Prostate gland (tissue), 2 donors: ENCODE results near the gene HSPD1. TPM values are rescaled to one million over a fixed set of nuclear protein-coding genes. Genes with fewer than 3 reads are reported as not detected.
"Not testable (repeated sequence)": the region's sequence is repeated elsewhere in the genome, so short reads cannot be mapped to it uniquely, and the experiment has no call there.

Experiments
- DNase-seq: peaks from one replicate; pipeline ENCODE4 v3.0.0-alpha.2; 2019; ENCODE audit warnings: low spot score
- H3K27ac ChIP-seq, 2 donors: fragments of 200-600 bp; sonication (generic); 2 replicates each; pipeline ENCODE4 v1.5.1; 2017 to 2019
- H3K27me3 ChIP-seq: fragments of 200-600 bp; sonication (generic); replicated peaks from 2 replicates; pipeline ENCODE4 v1.5.1; 2019; ENCODE audit not compliant: insufficient read depth
- H3K36me3 ChIP-seq, 2 donors: fragments of 200-600 bp; sonication (generic); 1 replicate in 1 of 2; 2 replicates in 1 of 2; pipeline versions ENCODE4 v1.5.1 to v1.8.1; 2017 to 2019
- H3K4me1 ChIP-seq: fragments of 200-600 bp; sonication (generic); replicated peaks from 2 replicates; pipeline ENCODE4 v1.5.1; 2019
- H3K4me3 ChIP-seq, 2 donors: fragments of 200-600 bp; sonication (generic); 2 replicates each; pipeline ENCODE4 v1.5.1; 2017 to 2019
- H3K9me3 ChIP-seq: fragments of 200-600 bp; sonication (generic); 2 replicates; pipeline ENCODE4 v1.5.1; 2017
- POLR2A ChIP-seq: fragments of 450-650 bp; IDR thresholded peaks from one replicate; pipeline ENCODE4 v1.6.1; 2016; ENCODE audit warnings: antibody characterized with exemption, mild to moderate bottlenecking
- POLR2AphosphoS5 ChIP-seq: sonication (generic); formaldehyde crosslinking; IDR thresholded peaks from one replicate; pipeline ENCODE4 v1.6.1; 2017; ENCODE audit warnings: antibody characterized with exemption
- WGBS: methylation state at CpG from one replicate; pipeline ENCODE4 v1.1.5; 2018; 5-methylcytosine and 5-hydroxymethylcytosine counted together
- intact Hi-C: fragments of 100-400 bp; cut with DNase I; formaldehyde crosslinking; loops from one replicate; pipeline ENCODE4 v1.14.2; 2022
- total RNA-seq, 2 donors: library from RNA; depleted of rRNA; stranded (reverse); fragments of >200 nt; gene quantifications; one replicate each; pipeline ENCODE4 v1.1.0, GENCODE V29; 2016
- TF ChIP-seq, protein P1 (sequence below), 4 experiments: fragments of 200-600 bp in 2 of 4; fragments of 450-650 bp in 2 of 4; sonication (generic) in 2 of 4; IDR thresholded peaks; 1 replicate in 3 of 4; 2 replicates in 1 of 4; pipeline ENCODE4 v1.5.1; 2016 to 2019; ENCODE audit warnings: antibody characterized with exemption in 4 of 4, mild to moderate bottlenecking in 2 of 4, moderate library complexity in 2 of 4

HSPD1 gene
- total RNA-seq, 2 donors from 2014 or later, result 95.5 to 110 TPM

DNA sequence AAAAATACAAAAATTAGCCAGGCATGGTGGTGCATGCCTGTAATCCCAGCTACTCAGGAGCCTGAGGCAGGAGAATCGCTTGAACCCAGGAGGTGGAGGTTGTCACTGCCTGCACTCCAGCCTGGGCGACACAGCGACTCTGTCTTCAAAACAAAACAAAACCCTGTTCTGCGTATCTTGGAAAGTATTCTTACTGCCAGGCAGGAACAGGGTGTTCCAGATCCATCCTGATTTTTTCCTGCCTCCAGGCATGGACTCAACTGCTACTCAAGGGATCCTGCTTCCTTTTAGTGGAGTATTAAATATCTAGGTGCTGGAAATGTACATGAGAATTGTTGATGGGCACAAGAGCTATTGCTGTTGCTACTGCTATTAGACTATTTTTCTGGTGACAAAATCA lies 12.3 kb downstream of the HSPD1 start:
- no peak overlapping the region for H3K4me3 ChIP-seq
- intact Hi-C loops, result no loop called here
- TF ChIP-seq, protein P1, sequence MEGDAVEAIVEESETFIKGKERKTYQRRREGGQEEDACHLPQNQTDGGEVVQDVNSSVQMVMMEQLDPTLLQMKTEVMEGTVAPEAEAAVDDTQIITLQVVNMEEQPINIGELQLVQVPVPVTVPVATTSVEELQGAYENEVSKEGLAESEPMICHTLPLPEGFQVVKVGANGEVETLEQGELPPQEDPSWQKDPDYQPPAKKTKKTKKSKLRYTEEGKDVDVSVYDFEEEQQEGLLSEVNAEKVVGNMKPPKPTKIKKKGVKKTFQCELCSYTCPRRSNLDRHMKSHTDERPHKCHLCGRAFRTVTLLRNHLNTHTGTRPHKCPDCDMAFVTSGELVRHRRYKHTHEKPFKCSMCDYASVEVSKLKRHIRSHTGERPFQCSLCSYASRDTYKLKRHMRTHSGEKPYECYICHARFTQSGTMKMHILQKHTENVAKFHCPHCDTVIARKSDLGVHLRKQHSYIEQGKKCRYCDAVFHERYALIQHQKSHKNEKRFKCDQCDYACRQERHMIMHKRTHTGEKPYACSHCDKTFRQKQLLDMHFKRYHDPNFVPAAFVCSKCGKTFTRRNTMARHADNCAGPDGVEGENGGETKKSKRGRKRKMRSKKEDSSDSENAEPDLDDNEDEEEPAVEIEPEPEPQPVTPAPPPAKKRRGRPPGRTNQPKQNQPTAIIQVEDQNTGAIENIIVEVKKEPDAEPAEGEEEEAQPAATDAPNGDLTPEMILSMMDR (IDR thresholded peaks at IDR 0.05), result no peak
- TF ChIP-seq POLR2AphosphoS5 (no peak), POLR2A (no peak)
- H3K27me3 ChIP-seq, result no peaks in the 10 kb centered on the region
- no peak for DNase-seq
- WGBS, result 61% methylated on average over 4 of the region's 4 CpGs
- H3K27ac ChIP-seq, result no peak overlapping the region
- peaks cover 0 to 5% of the 10 kb centered on the region in 2 donors for H3K36me3 ChIP-seq
- H3K9me3 ChIP-seq, result no peaks in the 10 kb centered on the region
- no peaks in the 10 kb centered on the region for H3K4me1 ChIP-seq

DNA sequence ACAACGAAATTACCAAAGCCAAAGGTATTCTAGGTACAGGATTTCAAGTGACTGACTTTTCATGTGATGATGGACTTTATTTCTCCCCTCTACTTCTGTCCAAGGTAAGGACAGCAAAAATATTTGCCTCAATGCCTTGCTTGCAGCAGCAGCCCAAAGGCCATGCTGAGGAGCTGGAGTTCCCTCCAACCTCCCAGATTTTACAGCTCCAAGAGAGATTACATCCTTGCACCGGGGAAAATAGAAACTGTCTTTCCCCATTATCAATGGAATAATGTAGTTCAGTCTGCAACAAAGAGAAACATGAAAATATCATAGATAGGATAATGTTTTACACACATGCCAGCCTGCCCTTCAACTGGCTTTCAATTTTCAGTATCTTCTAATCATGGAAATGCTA lies 13.5 kb downstream of the HSPD1 start:
- no peak overlapping the region for H3K27ac ChIP-seq
- H3K36me3 ChIP-seq, result peaks cover 0 to 5% of the 10 kb centered on the region in 2 donors

GRCh38 chr2:197484248-197484647 lies 15.4 kb downstream of the HSPD1 start:
- H3K27ac ChIP-seq, DNase-seq, H3K27me3 ChIP-seq, intact Hi-C loops, H3K4me1 ChIP-seq, H3K36me3 ChIP-seq, H3K9me3 ChIP-seq, H3K4me3 ChIP-seq: not testable (repeated sequence)
- 99% methylated on average over 3 of the region's 3 CpGs for WGBS

More for the DNA sequence above, 13.5 kb downstream of the HSPD1 start:
- no peaks in the 10 kb centered on the region for H3K9me3 ChIP-seq
- no peak for DNase-seq
- 81% methylated on average over 2 of the region's 2 CpGs for WGBS
- no peak overlapping the region for H3K4me3 ChIP-seq
- H3K27me3 ChIP-seq, result no peaks in the 10 kb centered on the region
- intact Hi-C loops, result no loop called here
- TF ChIP-seq POLR2AphosphoS5 (no peak), POLR2A (no peak)
- TF ChIP-seq, protein P1 (IDR thresholded peaks at IDR 0.05), result no peak
- no peaks in the 10 kb centered on the region for H3K4me1 ChIP-seq

DNA sequence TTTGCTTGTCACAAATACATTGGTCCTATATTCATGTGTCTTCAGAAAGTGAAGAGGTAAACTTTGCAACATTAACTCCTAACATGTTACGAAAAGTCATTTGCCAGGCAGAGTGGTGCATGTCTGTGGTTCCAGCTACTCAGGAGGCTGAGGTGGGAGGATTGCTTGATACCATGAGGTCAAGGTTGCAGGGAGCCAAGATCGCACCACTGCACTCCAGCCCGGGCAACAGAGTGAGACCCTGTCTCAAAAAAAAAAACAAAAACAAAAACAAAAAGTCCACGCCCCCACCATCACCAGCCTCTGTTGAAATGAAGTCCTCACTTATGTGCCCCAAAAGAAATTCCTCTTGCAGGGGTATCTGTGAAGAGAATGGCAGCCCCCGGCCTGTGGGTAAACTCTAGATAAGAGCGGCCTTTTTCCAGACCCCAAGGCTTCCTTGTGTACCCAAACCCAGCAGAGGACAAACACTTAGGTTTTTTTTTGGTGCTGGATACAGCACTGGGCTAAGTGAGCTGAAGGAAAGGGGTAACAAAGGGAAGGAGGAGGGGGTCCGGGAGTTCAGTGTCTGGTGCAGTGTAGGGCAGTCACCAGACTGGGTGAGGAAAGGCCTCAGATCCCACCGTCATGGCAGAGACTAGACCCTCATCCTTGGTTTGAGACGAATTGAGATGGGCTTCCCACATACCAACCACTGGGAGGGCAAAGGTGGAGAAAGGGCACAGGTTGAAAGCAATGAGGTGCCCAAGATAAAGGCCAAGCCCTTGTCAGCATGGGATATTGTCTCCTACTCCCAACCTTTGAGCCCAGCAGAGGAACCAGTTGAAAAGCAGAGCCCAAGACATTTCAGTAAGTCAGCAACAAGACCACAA lies 19.2 kb downstream of the HSPD1 start:
- intact Hi-C loops, result no loop called here
- H3K27ac ChIP-seq, result no peak overlapping the region
- peaks cover 3% of the 10 kb centered on the region in 2 donors for H3K36me3 ChIP-seq
- no peaks in the 10 kb centered on the region for H3K4me1 ChIP-seq
- 92% methylated on average over 9 of the region's 9 CpGs for WGBS
- no peaks in the 10 kb centered on the region for H3K27me3 ChIP-seq
- no peak for TF ChIP-seq POLR2AphosphoS5
- TF ChIP-seq POLR2A, result no peak
- TF ChIP-seq, protein P1 (IDR thresholded peaks at IDR 0.05), result no peak
- no peaks in the 10 kb centered on the region for H3K9me3 ChIP-seq
- DNase-seq, result no peak
- H3K4me3 ChIP-seq, result no peak overlapping the region

DNA sequence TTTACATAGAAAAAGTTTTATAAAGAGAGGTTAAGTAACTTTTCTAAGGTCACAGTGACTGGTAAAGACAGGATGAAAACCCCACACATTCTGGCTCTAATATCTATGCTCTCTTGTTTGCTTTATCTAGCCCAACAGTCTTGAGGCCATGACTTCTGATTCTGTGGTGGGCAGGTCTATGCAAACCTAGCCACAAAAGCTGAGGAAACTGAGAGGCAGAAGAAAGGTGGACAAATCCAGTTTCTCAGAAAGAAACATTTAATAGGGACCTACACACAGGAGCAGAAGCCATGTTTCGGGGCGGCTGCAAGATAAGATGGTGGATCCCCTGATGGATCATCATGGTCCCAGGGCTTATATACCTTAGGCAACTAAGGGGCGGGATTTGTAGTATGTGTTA lies 21.8 kb downstream of the HSPD1 start:
- intact Hi-C loops, result no loop called here
- no peak for DNase-seq
- no peaks in the 10 kb centered on the region for H3K4me1 ChIP-seq
- no peak overlapping the region for H3K27ac ChIP-seq
- peaks cover 3% of the 10 kb centered on the region in 2 donors for H3K36me3 ChIP-seq
- no peaks in the 10 kb centered on the region for H3K27me3 ChIP-seq
- TF ChIP-seq POLR2AphosphoS5, result no peak
- no peak for TF ChIP-seq POLR2A
- TF ChIP-seq, protein P1 (IDR thresholded peaks at IDR 0.05), result no peak
- H3K9me3 ChIP-seq, result no peaks in the 10 kb centered on the region
- WGBS, result 96% methylated on average over 3 of the region's 3 CpGs
- no peak overlapping the region for H3K4me3 ChIP-seq
